Frontal cortex (tissue), 4 donors: ENCODE data around the gene SMOC2. TPM values are rescaled to one million over a fixed set of nuclear protein-coding genes. Genes with fewer than 3 reads are reported as not detected.
"Not testable (repeated sequence)": the region's sequence is repeated elsewhere in the genome, so short reads cannot be mapped to it uniquely, and the experiment has no call there.

ENCODE experiments used
- DNase-seq, 2 donors: peaks; one replicate each; pipeline ENCODE4 v3.0.0; 2012; ENCODE audit warnings: low spot score in 2 of 2
- FAIRE-seq: peaks from 2 replicates; lab custom pipeline; 2012; peaks lifted over from hg19 to GRCh38; lab: Jason Lieb, UNC
- total RNA-seq: library from RNA; depleted of rRNA; stranded (reverse); fragments of >200 nt; gene quantifications from one replicate; pipeline ENCODE4 v1.2.3, GENCODE V29; 2014
- donor health status: control.
- donor health status: control.
- donor health status: control.

Gene SMOC2
- total RNA-seq, 1 donor from 2014 or later = 4.9 TPM

- no peak for FAIRE-seq
- no peak for DNase-seq
Measured at GRCh38 chr6:168585441-168585840, 144.5 kb downstream of the SMOC2 start.

- no peak for DNase-seq
- FAIRE-seq = no peak
Measured at GRCh38 chr6:168589275-168589674, 148.3 kb downstream of the SMOC2 start.

GRCh38 chr6:168590406-168590805 is 149.4 kb downstream of the SMOC2 start:
- DNase-seq (no peak), FAIRE-seq (no peak)

GRCh38 chr6:168596344-168596743 is 155.4 kb downstream of the SMOC2 start:
- FAIRE-seq (no peak), DNase-seq (no peak)

- no peak for FAIRE-seq
Measured at GRCh38 chr6:168597471-168597875, 156.5 kb downstream of the SMOC2 start.

GRCh38 chr6:168598251-168599117 is 157.5 kb downstream of the SMOC2 start:
- FAIRE-seq (no peak), DNase-seq (no peak)

More at GRCh38 chr6:168597471-168597875, 156.5 kb downstream of the SMOC2 start:
- DNase-seq = no peak

- DNase-seq (no peak), FAIRE-seq (no peak)
Measured at GRCh38 chr6:168599118-168599494, 158.1 kb downstream of the SMOC2 start.

- no peak for FAIRE-seq
- DNase-seq = no peak
Measured at GRCh38 chr6:168599769-168600330, 158.9 kb downstream of the SMOC2 start.

- DNase-seq (no peak), FAIRE-seq (no peak)
Measured at GRCh38 chr6:168600381-168600780, 159.4 kb downstream of the SMOC2 start.

GRCh38 chr6:168601111-168601510 is 160.1 kb downstream of the SMOC2 start:
- DNase-seq (no peak), FAIRE-seq (no peak)

- FAIRE-seq = no peak
- DNase-seq = no peak
Measured at GRCh38 chr6:168601546-168601945, 160.6 kb downstream of the SMOC2 start.

- FAIRE-seq (no peak), DNase-seq (no peak)
Measured at GRCh38 chr6:168602576-168602975, 161.6 kb downstream of the SMOC2 start.

GRCh38 chr6:168603234-168603633 is 162.2 kb downstream of the SMOC2 start:
- no peak for FAIRE-seq

GRCh38 chr6:168605964-168606363 is 165.0 kb downstream of the SMOC2 start:
- no peak for FAIRE-seq
- DNase-seq = no peak

More at GRCh38 chr6:168603234-168603633, 162.2 kb downstream of the SMOC2 start:
- DNase-seq = no peak

GRCh38 chr6:168606722-168607121 is 165.7 kb downstream of the SMOC2 start:
- no peak for FAIRE-seq

GRCh38 chr6:168607272-168608112 is 166.5 kb downstream of the SMOC2 start:
- no peak for FAIRE-seq
- DNase-seq = no peak

More at GRCh38 chr6:168606722-168607121, 165.7 kb downstream of the SMOC2 start:
- DNase-seq = no peak

- DNase-seq (no peak), FAIRE-seq (no peak)
Measured at GRCh38 chr6:168608113-168608400, 167.1 kb downstream of the SMOC2 start.

- FAIRE-seq = no peak
- DNase-seq = no peak
Measured at GRCh38 chr6:168609026-168609685, 168.2 kb downstream of the SMOC2 start.

GRCh38 chr6:168609914-168610490 is 169.0 kb downstream of the SMOC2 start:
- FAIRE-seq (no peak), DNase-seq (no peak)

GRCh38 chr6:168610966-168611365 is 170.0 kb downstream of the SMOC2 start:
- not testable (repeated sequence) for FAIRE-seq, DNase-seq
